Astrocyte (in vitro differentiated cells and primary cell): Measurements from ENCODE around the gene LRRC61. TPM values are rescaled to one million over a fixed set of nuclear protein-coding genes. Genes with fewer than 3 reads are reported as not detected.
"Not testable (repeated sequence)": the region's sequence is repeated elsewhere in the genome, so short reads cannot be mapped to it uniquely, and the experiment has no call there.

Source experiments
- DNase-seq: peaks from one replicate; pipeline ENCODE4 v3.0.0-alpha.2; 2010; ENCODE audit warnings: low read depth
- FAIRE-seq: peaks from 2 replicates; lab custom pipeline; 2011; peaks lifted over from hg19 to GRCh38; lab: Jason Lieb, UNC
- H2AFZ ChIP-seq: 2 replicates; pipeline ENCODE4 v1.6.0; 2012; ENCODE audit warnings: low read depth, low read length, inconsistent platforms
- H3K27ac ChIP-seq: 2 replicates; pipeline ENCODE4 v1.5.1; 2011; ENCODE audit warnings: low read depth, low read length, inconsistent platforms
- H3K27me3 ChIP-seq: 2 replicates; pipeline ENCODE4 v1.6.0; 2011; ENCODE audit warnings: low read length, inconsistent platforms; ENCODE audit not compliant: insufficient read depth
- H3K36me3 ChIP-seq: 2 replicates; pipeline ENCODE4 v1.5.1; 2011; ENCODE audit warnings: low read length, inconsistent platforms; ENCODE audit not compliant: insufficient read depth
- H3K4me1 ChIP-seq: 2 replicates; pipeline ENCODE4 v1.5.1; 2011; ENCODE audit warnings: low read length, inconsistent platforms; ENCODE audit not compliant: insufficient read depth
- H3K4me2 ChIP-seq: 2 replicates; pipeline ENCODE4 v1.6.0; 2012; ENCODE audit warnings: low read length, inconsistent platforms
- H3K4me3 ChIP-seq: 2 replicates; pipeline ENCODE4 v1.5.1; 2011; ENCODE audit warnings: low read depth, mild to moderate bottlenecking, low read length, inconsistent platforms; ENCODE audit not compliant: insufficient read depth
- H3K79me2 ChIP-seq: 2 replicates; pipeline ENCODE4 v1.6.0; 2012; ENCODE audit warnings: mild to moderate bottlenecking, low read length, inconsistent platforms; ENCODE audit not compliant: insufficient read depth
- H3K9ac ChIP-seq: 2 replicates; pipeline ENCODE4 v1.6.0; 2012; ENCODE audit warnings: mild to moderate bottlenecking, low read length, inconsistent platforms
- H3K9me3 ChIP-seq: 2 replicates; pipeline ENCODE4 v1.5.1; 2012; ENCODE audit warnings: low read depth, mild to moderate bottlenecking, low read length, inconsistent platforms; ENCODE audit not compliant: insufficient read depth
- H4K20me1 ChIP-seq: 2 replicates; pipeline ENCODE4 v1.6.0; 2012; ENCODE audit warnings: low read length, inconsistent platforms; ENCODE audit not compliant: insufficient read depth
- H3K27ac Mint-ChIP-seq: one replicate; pipeline ENCODE4 v1.8.0; 2021; ENCODE audit warnings: mild to moderate bottlenecking, mixed read lengths; ENCODE audit not compliant: unreplicated experiment
- H3K27me3 Mint-ChIP-seq: one replicate; pipeline ENCODE4 v1.8.0; 2021; ENCODE audit warnings: low read depth, mixed read lengths; ENCODE audit not compliant: unreplicated experiment
- H3K36me3 Mint-ChIP-seq: one replicate; pipeline ENCODE4 v1.8.0; 2021; ENCODE audit warnings: low read depth, mixed read lengths; ENCODE audit not compliant: unreplicated experiment
- H3K4me1 Mint-ChIP-seq: one replicate; pipeline ENCODE4 v1.8.0; 2021; ENCODE audit warnings: low read depth, mixed read lengths; ENCODE audit not compliant: unreplicated experiment
- H3K4me3 Mint-ChIP-seq: one replicate; pipeline ENCODE4 v1.8.0; 2021; ENCODE audit warnings: mild to moderate bottlenecking, moderate library complexity, mixed read lengths; ENCODE audit not compliant: unreplicated experiment
- H3K9me3 Mint-ChIP-seq: one replicate; pipeline ENCODE4 v1.8.0; 2021; ENCODE audit warnings: mild to moderate bottlenecking, mixed read lengths; ENCODE audit not compliant: unreplicated experiment
- EZH2 ChIP-seq: IDR thresholded peaks from 2 replicates; pipeline ENCODE4 v1.6.1; 2012; ENCODE audit warnings: mild to moderate bottlenecking, low read length, inconsistent platforms; ENCODE audit not compliant: insufficient read depth
- total RNA-seq: library from RNA; stranded (reverse); gene quantifications from 2 replicates; pipeline ENCODE4 v1.2.1, GENCODE V29; 2021
- TF ChIP-seq, protein P1 (sequence below): IDR thresholded peaks from 2 replicates; pipeline ENCODE4 v1.5.1; 2011; ENCODE audit warnings: low read depth, mild to moderate bottlenecking, inconsistent platforms, low read length, moderate library complexity; ENCODE audit not compliant: insufficient read depth

Gene LRRC61
- total RNA-seq, 1 donor from 2014 or later: 0.45 TPM

DNA sequence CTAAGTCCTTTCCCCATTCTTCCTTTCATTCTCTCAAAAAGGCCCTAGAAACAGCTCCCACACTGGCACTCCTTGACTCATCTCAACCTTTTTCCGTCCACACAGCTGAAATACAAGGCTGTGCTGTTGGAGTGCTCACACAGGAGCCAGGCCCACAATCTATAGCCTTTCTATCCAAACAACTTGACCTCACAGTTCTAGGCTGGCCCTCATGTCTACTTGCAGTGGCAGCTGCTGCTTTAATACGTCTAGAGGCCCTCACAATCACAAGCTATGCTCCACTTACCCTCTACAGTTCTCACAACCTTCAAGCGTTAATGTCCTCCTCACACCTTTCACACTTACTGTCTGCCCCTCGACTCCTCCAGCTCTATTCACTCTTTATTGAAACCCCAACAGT, 12.0 kb upstream of the LRRC61 start:
- H3K27ac ChIP-seq: no peak overlapping the region
- no peaks in the 10 kb centered on the region for H3K27me3 Mint-ChIP-seq
- H3K4me1 Mint-ChIP-seq: peaks cover 20% of the 10 kb centered on the region
- no peak overlapping the region for H3K9ac ChIP-seq
- no peaks in the 10 kb centered on the region for H3K36me3 ChIP-seq
- no peak for FAIRE-seq
- peaks cover 2% of the 10 kb centered on the region for H3K4me1 ChIP-seq
- no peaks in the 10 kb centered on the region for H3K9me3 ChIP-seq
- no peaks in the 10 kb centered on the region for H3K79me2 ChIP-seq
- no peaks in the 10 kb centered on the region for H3K36me3 Mint-ChIP-seq
- TF ChIP-seq, protein P1, sequence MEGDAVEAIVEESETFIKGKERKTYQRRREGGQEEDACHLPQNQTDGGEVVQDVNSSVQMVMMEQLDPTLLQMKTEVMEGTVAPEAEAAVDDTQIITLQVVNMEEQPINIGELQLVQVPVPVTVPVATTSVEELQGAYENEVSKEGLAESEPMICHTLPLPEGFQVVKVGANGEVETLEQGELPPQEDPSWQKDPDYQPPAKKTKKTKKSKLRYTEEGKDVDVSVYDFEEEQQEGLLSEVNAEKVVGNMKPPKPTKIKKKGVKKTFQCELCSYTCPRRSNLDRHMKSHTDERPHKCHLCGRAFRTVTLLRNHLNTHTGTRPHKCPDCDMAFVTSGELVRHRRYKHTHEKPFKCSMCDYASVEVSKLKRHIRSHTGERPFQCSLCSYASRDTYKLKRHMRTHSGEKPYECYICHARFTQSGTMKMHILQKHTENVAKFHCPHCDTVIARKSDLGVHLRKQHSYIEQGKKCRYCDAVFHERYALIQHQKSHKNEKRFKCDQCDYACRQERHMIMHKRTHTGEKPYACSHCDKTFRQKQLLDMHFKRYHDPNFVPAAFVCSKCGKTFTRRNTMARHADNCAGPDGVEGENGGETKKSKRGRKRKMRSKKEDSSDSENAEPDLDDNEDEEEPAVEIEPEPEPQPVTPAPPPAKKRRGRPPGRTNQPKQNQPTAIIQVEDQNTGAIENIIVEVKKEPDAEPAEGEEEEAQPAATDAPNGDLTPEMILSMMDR: no peak
- TF ChIP-seq EZH2: no peak
- no peak for DNase-seq
- H2AFZ ChIP-seq: no peak overlapping the region
- H3K4me2 ChIP-seq: no peak overlapping the region
- H3K9me3 Mint-ChIP-seq: no peaks in the 10 kb centered on the region
- H3K27me3 ChIP-seq: no peaks in the 10 kb centered on the region
- H4K20me1 ChIP-seq: no peaks in the 10 kb centered on the region
- no peak overlapping the region for H3K4me3 Mint-ChIP-seq
- no peak overlapping the region for H3K27ac Mint-ChIP-seq
- no peak overlapping the region for H3K4me3 ChIP-seq

DNA sequence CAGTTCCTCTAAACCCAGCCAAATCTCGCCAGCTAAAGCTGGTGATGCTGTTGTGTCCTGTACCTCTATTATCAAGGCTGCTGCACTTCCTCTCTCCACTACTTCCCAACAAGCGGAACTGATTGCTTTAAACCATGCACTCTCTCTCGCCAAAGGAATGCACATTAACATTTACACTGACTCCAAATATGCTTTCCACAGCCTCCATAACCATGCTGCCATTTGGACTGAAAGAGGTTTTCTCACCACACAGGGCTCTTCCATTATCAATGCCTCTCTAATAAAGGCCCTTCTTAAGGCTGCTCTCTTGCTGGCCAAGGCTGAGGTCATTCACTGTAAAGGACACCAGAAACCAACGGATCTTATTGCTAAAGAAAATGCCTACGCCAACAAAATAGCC, 11.4 kb upstream of the LRRC61 start:
- Histone ChIP-seq H3K4me1 (peaks cover 2% of the 10 kb centered on the region), H3K79me2 (no peaks in the 10 kb centered on the region), H3K4me3 (no peak overlapping the region), H3K4me2 (no peak overlapping the region), H3K27me3 (no peaks in the 10 kb centered on the region), H3K9ac (no peak overlapping the region), H4K20me1 (no peaks in the 10 kb centered on the region), H3K27ac (no peak overlapping the region), H3K9me3 (no peaks in the 10 kb centered on the region), H3K36me3 (no peaks in the 10 kb centered on the region), H2AFZ (no peak overlapping the region)
- no peak overlapping the region for H3K27ac Mint-ChIP-seq
- H3K4me3 Mint-ChIP-seq: no peak overlapping the region
- DNase-seq (peak; percentile 86), FAIRE-seq (no peak)
- H3K36me3 Mint-ChIP-seq: no peaks in the 10 kb centered on the region
- H3K9me3 Mint-ChIP-seq: no peaks in the 10 kb centered on the region
- no peaks in the 10 kb centered on the region for H3K27me3 Mint-ChIP-seq
- peaks cover 20% of the 10 kb centered on the region for H3K4me1 Mint-ChIP-seq
- TF ChIP-seq, protein P1: no peak
- no peak for TF ChIP-seq EZH2

DNA sequence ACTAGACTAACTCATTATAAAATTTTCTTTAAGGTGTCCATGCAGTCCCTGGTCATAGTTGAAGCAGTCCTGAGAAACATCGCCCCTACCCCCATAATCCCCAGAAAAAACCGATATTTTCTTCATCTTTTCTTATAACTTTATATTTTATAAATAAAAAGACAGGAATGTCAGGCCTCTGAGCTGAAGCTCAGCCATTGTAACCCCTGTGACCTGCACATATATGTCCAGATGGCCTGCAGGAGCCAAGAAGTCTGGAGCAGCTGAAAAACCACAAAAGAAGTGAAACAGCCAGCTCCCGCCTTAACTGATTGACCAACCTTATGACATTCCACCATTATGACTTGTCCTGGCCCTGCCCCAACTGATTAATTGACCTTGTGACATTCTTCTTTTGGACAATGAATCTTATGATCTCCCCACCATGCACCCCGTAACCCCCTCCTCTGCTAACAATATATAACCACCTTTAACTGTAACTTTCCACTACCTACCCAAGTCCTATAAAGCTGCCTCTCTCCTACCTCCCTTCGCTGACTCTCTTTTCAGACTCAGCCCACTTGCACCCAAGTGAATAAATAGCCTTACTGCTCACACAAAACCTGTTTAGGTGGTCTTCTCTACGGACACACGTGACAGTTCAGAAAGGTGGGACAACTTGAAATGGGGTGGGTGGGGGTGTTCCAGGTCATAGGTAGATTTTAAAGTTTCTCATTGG, 10.3 kb upstream of the LRRC61 start:
- not testable (repeated sequence) for H3K79me2 ChIP-seq, H3K9me3 Mint-ChIP-seq, H4K20me1 ChIP-seq, H3K4me3 ChIP-seq, H3K9ac ChIP-seq, H3K4me1 ChIP-seq, H3K27me3 Mint-ChIP-seq, H3K36me3 Mint-ChIP-seq, H3K27me3 ChIP-seq, H3K9me3 ChIP-seq, FAIRE-seq, H3K27ac ChIP-seq, H3K36me3 ChIP-seq, H2AFZ ChIP-seq, H3K4me2 ChIP-seq, H3K4me3 Mint-ChIP-seq
- H3K4me1 Mint-ChIP-seq: peaks cover 14% of the 10 kb centered on the region
- H3K27ac Mint-ChIP-seq: peak overlapping the region; percentile 5
- DNase-seq: peak; percentile 73
